ENCODE measurements around the gene RNASEH1.
"Not testable (repeated sequence)": the region's sequence is repeated elsewhere in the genome, so short reads cannot be mapped to it uniquely, and the experiment has no call there.

RNASEH1 gene

DNA sequence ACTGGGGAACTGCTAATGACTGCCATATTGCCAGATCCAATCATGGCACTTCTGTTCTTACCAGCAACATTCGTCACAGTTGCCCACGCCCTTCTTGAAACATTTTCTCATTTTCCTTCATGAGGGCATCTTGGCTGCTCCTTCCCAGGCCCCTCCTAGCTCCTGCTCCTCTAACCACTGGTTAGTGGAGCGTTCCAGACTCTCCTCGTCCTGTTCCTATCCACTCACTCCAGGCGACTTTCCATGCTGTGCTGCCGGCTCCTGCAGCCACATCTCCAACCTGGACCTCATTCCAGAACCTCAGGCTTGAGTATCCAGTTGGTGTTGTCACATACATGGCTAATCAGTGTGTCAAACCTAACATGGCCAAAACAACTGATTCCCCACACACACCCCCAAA, 37.5 kb downstream of the RNASEH1 start:
- DNase-seq (ENCODE audit: low read depth): no peak
- TF ChIP-seq, protein P1, sequence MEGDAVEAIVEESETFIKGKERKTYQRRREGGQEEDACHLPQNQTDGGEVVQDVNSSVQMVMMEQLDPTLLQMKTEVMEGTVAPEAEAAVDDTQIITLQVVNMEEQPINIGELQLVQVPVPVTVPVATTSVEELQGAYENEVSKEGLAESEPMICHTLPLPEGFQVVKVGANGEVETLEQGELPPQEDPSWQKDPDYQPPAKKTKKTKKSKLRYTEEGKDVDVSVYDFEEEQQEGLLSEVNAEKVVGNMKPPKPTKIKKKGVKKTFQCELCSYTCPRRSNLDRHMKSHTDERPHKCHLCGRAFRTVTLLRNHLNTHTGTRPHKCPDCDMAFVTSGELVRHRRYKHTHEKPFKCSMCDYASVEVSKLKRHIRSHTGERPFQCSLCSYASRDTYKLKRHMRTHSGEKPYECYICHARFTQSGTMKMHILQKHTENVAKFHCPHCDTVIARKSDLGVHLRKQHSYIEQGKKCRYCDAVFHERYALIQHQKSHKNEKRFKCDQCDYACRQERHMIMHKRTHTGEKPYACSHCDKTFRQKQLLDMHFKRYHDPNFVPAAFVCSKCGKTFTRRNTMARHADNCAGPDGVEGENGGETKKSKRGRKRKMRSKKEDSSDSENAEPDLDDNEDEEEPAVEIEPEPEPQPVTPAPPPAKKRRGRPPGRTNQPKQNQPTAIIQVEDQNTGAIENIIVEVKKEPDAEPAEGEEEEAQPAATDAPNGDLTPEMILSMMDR (conservative IDR thresholded peaks at IDR 0.05; ENCODE audit: low read depth, low read length): no peak
- H3K4me3 ChIP-seq (ENCODE audit: low read depth, low read length): no peak overlapping the region

DNA sequence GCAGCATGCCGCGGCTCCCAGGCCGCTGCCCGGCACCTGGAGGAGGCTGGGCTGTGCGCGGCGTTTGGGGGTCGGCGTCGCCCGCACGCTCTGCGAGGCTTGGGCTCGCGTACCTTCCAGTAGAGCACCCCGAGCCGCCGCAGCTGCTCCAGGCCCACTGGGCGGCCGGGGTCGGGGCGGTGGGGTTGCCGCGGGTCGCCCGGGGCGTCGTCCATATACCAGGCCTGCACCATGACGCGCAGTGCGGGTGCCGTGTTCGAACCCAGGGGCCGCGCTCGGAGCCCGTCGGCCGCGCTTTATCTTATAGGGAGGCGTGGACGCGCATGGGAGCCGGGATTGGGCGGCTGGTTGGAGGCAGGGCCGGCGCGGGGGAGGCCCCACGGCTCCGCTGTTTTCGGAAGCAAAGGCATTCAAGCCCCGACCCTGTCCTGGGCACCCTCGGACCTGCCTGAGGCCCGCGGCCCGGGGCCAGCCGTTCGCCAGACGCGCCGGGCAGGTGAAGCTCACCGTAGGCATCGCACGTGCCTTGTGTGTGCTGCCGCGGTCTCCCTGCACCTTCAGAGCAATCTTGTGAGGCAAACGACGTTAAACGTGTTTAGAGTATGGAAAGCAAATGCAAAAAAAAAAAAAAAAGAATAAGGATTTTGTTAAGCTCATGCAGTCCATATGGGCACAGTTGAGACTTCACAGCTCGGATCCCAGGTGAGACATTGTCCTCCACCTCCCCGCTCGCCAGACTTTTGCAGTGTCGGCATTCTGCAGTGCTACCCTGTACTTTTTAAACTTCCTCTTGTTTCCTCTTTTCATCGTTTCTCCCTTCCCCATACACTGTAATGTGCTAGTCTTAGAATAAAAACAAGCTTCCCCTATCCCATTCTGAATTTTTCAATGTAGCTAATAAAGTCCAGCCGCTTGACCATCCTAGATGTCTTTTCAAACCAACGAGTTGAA, 38.6 kb downstream of the RNASEH1 start, which contains the start of gene ADI1:
ADI1 (minus strand) TSS at position 277 of the 951 bp plus-strand sequence; CDS start at position 233, 44 bp downstream.
- H3K4me3 ChIP-seq (ENCODE audit: low read depth, low read length): peak within 1 kb of the TSS; percentile 91
- DNase-seq (ENCODE audit: low read depth): peak; percentile 78
- TF ChIP-seq, protein P1 (conservative IDR thresholded peaks at IDR 0.05; ENCODE audit: low read depth, low read length): no peak

GRCh38 chr2:3518496-3519254, 39.5 kb downstream of the RNASEH1 start:
- H3K4me3 ChIP-seq (ENCODE audit: low read depth, low read length): peak overlapping the region; percentile 91
- DNase-seq (ENCODE audit: low read depth): peak; percentile 98
- TF ChIP-seq, protein P1 (conservative IDR thresholded peaks at IDR 0.05; ENCODE audit: low read depth, low read length): no peak

- TF ChIP-seq, protein P1 (conservative IDR thresholded peaks at IDR 0.05; ENCODE audit: low read depth, low read length): no peak
- no peak for DNase-seq (ENCODE audit: low read depth)
- peak overlapping the region; percentile 91 for H3K4me3 ChIP-seq (ENCODE audit: low read depth, low read length)
These were observed 40.1 kb downstream of the RNASEH1 start for GRCh38 chr2:3517948-3518495.

DNA sequence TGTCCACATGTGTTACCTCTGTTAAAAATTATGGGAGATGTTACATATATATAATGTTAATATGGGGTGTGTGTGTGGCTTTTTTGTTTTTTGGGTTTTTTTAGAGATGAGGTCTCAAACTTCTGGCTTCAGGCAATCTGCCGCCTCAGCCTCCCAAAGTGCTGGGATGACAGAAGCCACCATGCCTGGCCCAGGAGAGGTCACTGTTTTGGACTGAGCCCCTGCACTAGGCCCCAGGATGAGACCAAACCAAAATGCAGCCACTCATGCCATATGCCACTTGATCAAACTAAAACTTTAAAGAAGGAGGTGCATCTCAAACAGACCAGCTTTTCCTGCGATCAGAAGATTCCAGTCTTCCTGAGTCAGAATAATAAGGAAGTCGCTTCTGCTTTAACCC, 41.3 kb downstream of the RNASEH1 start:
- no peak for DNase-seq (ENCODE audit: low read depth)
- TF ChIP-seq, protein P1 (conservative IDR thresholded peaks at IDR 0.05; ENCODE audit: low read depth, low read length): no peak
- H3K4me3 ChIP-seq (ENCODE audit: low read depth, low read length): no peak overlapping the region

GRCh38 chr2:3515438-3515837, 42.7 kb downstream of the RNASEH1 start:
- H3K4me3 ChIP-seq (ENCODE audit: low read depth, low read length); DNase-seq (ENCODE audit: low read depth): not testable (repeated sequence)
